Neural progenitor cell (in vitro differentiated cells): ENCODE measurements around the gene PRIMA1. TPM values are rescaled to one million over a fixed set of nuclear protein-coding genes. Genes with fewer than 3 reads are reported as not detected.

Experiments used
- DNase-seq: peaks from one replicate; pipeline ENCODE4 v3.0.0-alpha.2; 2016; ENCODE audit warnings: low spot score
- H2AFZ ChIP-seq: fragments of 200-600 bp; sonication (generic); replicated peaks from 2 replicates; pipeline ENCODE4 v1.6.1; 2016; ENCODE audit warnings: antibody characterized with exemption
- H3F3A ChIP-seq: fragments of 200-600 bp; sonication (generic); 2 replicates; pipeline ENCODE4 v1.6.1; 2016; ENCODE audit warnings: antibody characterized with exemption, low read depth
- H3K27ac ChIP-seq: fragments of 200-600 bp; sonication (generic); 2 replicates; pipeline ENCODE4 v1.5.1; 2016; ENCODE audit warnings: mild to moderate bottlenecking
- H3K27me3 ChIP-seq: fragments of 200-600 bp; sonication (generic); 2 replicates; pipeline ENCODE4 v1.6.1; 2016; ENCODE audit warnings: mild to moderate bottlenecking, moderate library complexity
- H3K36me3 ChIP-seq: fragments of 200-600 bp; sonication (generic); 2 replicates; pipeline ENCODE4 v1.5.1; 2016
- H3K4me1 ChIP-seq: fragments of 200-600 bp; sonication (generic); 2 replicates; pipeline ENCODE4 v1.6.1; 2016; ENCODE audit warnings: mixed run types
- H3K4me2 ChIP-seq: fragments of 200-600 bp; sonication (generic); 2 replicates; pipeline ENCODE4 v1.6.1; 2016
- H3K4me3 ChIP-seq: fragments of 200-600 bp; sonication (generic); 2 replicates; pipeline ENCODE4 v1.5.1; 2016
- H3K79me2 ChIP-seq: fragments of 200-600 bp; sonication (generic); 2 replicates; pipeline ENCODE4 v1.6.1; 2016; ENCODE audit warnings: low read depth
- H3K9ac ChIP-seq: fragments of 200-600 bp; sonication (generic); 2 replicates; pipeline ENCODE4 v1.6.1; 2016
- H3K9me3 ChIP-seq: fragments of 200-600 bp; sonication (generic); 2 replicates; pipeline ENCODE4 v1.5.1; 2016; ENCODE audit warnings: low read depth
- H4K20me1 ChIP-seq: fragments of 200-600 bp; sonication (generic); 2 replicates; pipeline ENCODE4 v1.6.1; 2016; ENCODE audit warnings: low read depth
- H3K27ac Mint-ChIP-seq: 3 replicates; pipeline ENCODE4 v1.8.0; 2021; ENCODE audit warnings: mixed read lengths
- H3K27me3 Mint-ChIP-seq: 2 replicates; pipeline ENCODE4 v1.8.0; 2022; ENCODE audit warnings: low read depth, mild to moderate bottlenecking, inconsistent platforms, moderate library complexity, mixed read lengths; ENCODE audit not compliant: insufficient read depth
- H3K36me3 Mint-ChIP-seq: 3 replicates; pipeline ENCODE4 v1.8.0; 2021; ENCODE audit warnings: mixed read lengths
- H3K4me1 Mint-ChIP-seq: 3 replicates; pipeline ENCODE4 v1.8.0; 2021; ENCODE audit warnings: mixed read lengths
- H3K4me3 Mint-ChIP-seq: 3 replicates; pipeline ENCODE4 v1.8.0; 2021; ENCODE audit warnings: mild to moderate bottlenecking, moderate library complexity, mixed read lengths
- H3K9me3 Mint-ChIP-seq: 3 replicates; pipeline ENCODE4 v1.8.0; 2020; ENCODE audit warnings: mixed read lengths
- CTCF ChIP-seq: fragments of 200-600 bp; sonication (generic); IDR thresholded peaks from 2 replicates; pipeline ENCODE4 v1.5.1; 2017; ENCODE audit warnings: antibody characterized with exemption, mild to moderate bottlenecking
- EZH2 ChIP-seq: fragments of 200-600 bp; sonication (generic); IDR thresholded peaks from 2 replicates; pipeline ENCODE4 v1.6.1; 2017; ENCODE audit warnings: antibody characterized with exemption, mild to moderate bottlenecking, moderate library complexity
- EZH2phosphoT487 ChIP-seq: fragments of 200-600 bp; sonication (generic); IDR thresholded peaks from 2 replicates; pipeline ENCODE4 v1.6.1; 2017; ENCODE audit warnings: antibody characterized with exemption
- total RNA-seq: library from RNA; depleted of rRNA; stranded (reverse); fragments of >200 nt; gene quantifications from 2 replicates; pipeline ENCODE4 v1.2.3, GENCODE V29; 2015; ENCODE audit warnings: low replicate concordance

Gene PRIMA1
- total RNA-seq, 1 donor from 2014 or later = 2.8 TPM

DNA sequence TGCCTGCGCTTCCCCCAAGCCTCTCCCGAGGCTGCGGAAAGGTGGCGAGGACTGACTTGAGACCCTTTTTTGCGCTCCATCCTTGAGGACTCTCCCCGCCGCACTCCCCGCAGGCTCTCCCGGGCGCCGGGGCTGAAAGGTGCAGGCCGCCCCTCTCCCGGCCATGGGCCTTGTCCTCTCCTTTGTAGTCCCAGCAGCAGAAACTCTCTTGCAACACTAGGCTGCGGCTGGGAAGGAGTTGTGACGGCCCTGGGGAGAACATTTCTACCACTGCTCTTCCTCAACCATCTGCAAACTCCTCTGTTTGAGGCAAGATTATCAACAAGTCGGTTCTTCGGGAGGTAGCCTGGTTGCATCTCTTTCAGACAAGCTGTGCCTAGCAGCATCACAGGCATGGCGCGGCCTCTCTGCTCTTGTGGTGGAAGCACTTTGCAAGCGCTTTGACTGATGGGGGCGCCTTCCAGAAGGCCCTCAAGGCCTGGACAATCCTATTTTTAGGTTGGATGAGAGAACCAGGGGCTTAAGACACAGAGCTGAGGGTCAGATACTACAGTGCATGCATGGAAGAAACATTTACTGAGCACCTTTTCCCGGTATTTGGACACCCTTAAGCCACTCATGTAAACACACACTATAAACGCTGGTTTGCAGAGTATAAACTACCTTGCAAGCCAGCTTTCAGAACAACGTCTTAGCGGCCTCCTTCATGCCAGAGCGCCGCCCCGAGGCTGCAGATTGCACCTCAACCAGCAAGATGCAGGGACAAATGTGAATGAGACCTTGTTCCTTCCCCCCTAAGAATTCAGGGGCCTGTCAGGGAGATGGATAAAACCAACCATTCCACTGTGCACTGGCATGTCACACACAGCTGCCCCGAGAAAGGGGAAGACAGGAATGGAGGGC, 1.2 kb upstream of the PRIMA1 start:
- Histone ChIP-seq H3F3A (peaks cover 30% of the 10 kb centered on the region), H3K9ac (no peak overlapping the region), H3K27ac (no peak overlapping the region), H4K20me1 (peaks cover 9% of the 10 kb centered on the region), H3K4me1 (peaks cover 9% of the 10 kb centered on the region), H3K79me2 (no peaks in the 10 kb centered on the region), H3K36me3 (no peaks in the 10 kb centered on the region), H3K27me3 (peaks cover 23% of the 10 kb centered on the region), H3K4me3 (peak overlapping the region; percentile 94), H3K4me2 (peak overlapping the region; percentile 97), H3K9me3 (no peaks in the 10 kb centered on the region), H2AFZ (peak overlapping the region; percentile 98)
- Mint-ChIP-seq H3K27me3 (peaks cover 29% of the 10 kb centered on the region), H3K27ac (peak overlapping the region; percentile 93), H3K9me3 (peaks cover 6% of the 10 kb centered on the region), H3K4me1 (peaks cover 17% of the 10 kb centered on the region), H3K4me3 (peak overlapping the region; percentile 85), H3K36me3 (no peaks in the 10 kb centered on the region)
- DNase-seq = peak; percentile 42
- TF ChIP-seq EZH2 (no peak), CTCF (peak; percentile 30)

DNA sequence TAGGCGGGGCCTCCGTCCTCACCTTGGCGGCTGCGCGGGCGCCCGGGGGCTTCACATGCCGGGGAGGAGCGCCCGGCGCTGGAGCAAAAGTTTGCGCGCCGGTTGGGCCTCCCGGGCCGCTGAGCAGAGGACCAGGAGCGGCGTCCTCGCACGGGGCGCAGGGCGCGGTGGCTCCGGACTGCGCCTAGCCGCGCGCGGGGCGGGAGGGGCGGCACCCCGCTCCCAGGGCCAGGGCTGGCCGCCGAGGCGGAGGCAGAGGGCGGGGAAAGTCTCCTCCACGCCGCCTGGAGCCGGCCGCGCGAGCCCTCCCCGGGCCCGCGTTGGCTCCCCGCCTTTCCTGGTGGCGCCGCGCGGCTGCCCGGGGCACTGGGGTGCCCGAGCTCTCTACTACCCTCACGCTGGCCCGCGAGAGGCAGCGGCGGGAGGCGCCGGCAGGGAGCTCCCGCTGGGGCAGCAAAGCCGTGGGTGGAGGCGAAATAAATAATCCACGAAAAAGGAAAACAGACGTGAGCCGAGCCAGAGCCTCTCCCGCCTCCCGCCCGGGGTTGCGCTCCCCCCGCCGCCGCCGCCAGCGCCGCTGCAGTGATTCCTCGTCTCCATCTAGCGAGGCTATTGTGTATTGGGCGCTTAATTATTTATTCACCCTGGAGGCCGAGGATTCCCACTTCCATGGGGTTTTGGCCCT, 400 bp upstream of the PRIMA1 start:
- H3K9ac ChIP-seq = no peak overlapping the region
- H3K27me3 ChIP-seq = peaks cover 23% of the 10 kb centered on the region
- H3F3A ChIP-seq = peaks cover 30% of the 10 kb centered on the region
- H4K20me1 ChIP-seq = peaks cover 9% of the 10 kb centered on the region
- H3K4me3 Mint-ChIP-seq = peak overlapping the region; percentile 88
- no peak overlapping the region for H3K27ac Mint-ChIP-seq
- peaks cover 9% of the 10 kb centered on the region for H3K4me1 ChIP-seq
- TF ChIP-seq CTCF (peak; percentile 35), EZH2phosphoT487 (no peak), EZH2 (peak; percentile 11)
- H3K4me1 Mint-ChIP-seq = peaks cover 17% of the 10 kb centered on the region
- H3K9me3 ChIP-seq = no peaks in the 10 kb centered on the region
- no peak overlapping the region for H3K27ac ChIP-seq
- H3K79me2 ChIP-seq = no peaks in the 10 kb centered on the region
- H3K36me3 Mint-ChIP-seq = no peaks in the 10 kb centered on the region
- peaks cover 32% of the 10 kb centered on the region for H3K27me3 Mint-ChIP-seq
- H2AFZ ChIP-seq = peak overlapping the region; percentile 98
- peak; percentile 80 for DNase-seq
- H3K36me3 ChIP-seq = no peaks in the 10 kb centered on the region
- peak overlapping the region; percentile 94 for H3K4me3 ChIP-seq
- H3K4me2 ChIP-seq = peak overlapping the region; percentile 97
- peaks cover 6% of the 10 kb centered on the region for H3K9me3 Mint-ChIP-seq

DNA sequence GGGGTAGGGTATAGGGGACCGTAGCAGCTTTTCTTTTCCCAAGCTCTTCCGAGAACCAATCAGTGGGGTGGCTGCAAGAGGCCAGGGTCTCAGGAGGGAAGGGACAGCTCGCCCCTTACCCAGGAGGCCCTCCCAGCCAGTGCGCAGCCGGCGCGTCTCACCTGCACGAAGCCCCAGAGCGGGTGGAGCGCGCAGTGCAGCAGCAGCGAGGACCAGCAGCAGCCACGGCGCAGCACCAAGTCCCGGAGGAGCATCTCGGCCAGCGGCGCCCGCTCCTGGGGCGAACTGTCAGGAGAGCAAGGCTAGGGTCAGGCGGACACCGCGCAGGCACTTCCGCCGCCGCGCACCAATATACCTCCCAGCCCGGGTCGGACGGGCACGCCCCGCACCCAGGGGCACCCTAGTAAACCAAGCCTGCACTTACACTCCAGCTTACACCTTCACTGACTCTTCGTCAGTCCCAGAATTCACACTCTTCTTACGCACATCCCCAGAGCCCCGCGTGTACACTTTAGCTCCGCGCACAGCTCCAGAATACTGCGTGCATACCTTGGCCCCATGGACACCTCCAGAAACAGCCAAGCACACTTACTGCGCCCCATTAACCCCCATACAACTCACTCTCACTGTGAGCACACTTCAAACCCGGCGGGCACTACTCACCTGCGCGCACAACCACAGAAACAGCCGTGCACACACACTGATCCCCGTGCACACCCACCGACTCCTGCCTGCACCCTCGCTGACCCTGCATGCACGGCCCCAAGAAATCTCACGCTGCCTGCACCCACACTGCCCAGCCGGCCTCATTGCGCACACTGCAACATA, 606 bp downstream of the PRIMA1 start:
- Histone ChIP-seq H3K36me3 (no peaks in the 10 kb centered on the region), H3K4me1 (peaks cover 9% of the 10 kb centered on the region), H2AFZ (peak overlapping the region; percentile 98), H3K9me3 (no peaks in the 10 kb centered on the region), H3K27ac (no peak overlapping the region), H3K4me2 (peak overlapping the region; percentile 97), H3K9ac (no peak overlapping the region), H4K20me1 (peaks cover 9% of the 10 kb centered on the region), H3F3A (peaks cover 30% of the 10 kb centered on the region), H3K27me3 (peaks cover 23% of the 10 kb centered on the region), H3K79me2 (no peaks in the 10 kb centered on the region), H3K4me3 (peak overlapping the region; percentile 94)
- H3K27me3 Mint-ChIP-seq = peaks cover 32% of the 10 kb centered on the region
- TF ChIP-seq EZH2phosphoT487 = no peak
- TF ChIP-seq CTCF = no peak
- TF ChIP-seq EZH2 = peak; percentile 51
- H3K36me3 Mint-ChIP-seq = no peaks in the 10 kb centered on the region
- H3K4me3 Mint-ChIP-seq = peak overlapping the region; percentile 88
- DNase-seq = peak; percentile 77
- H3K27ac Mint-ChIP-seq = no peak overlapping the region
- H3K9me3 Mint-ChIP-seq = peaks cover 6% of the 10 kb centered on the region
- H3K4me1 Mint-ChIP-seq = peaks cover 17% of the 10 kb centered on the region
